Measurements from ENCODE around the gene RPS28. TPM values are rescaled to one million over a fixed set of nuclear protein-coding genes. Genes with fewer than 3 reads are reported as not detected.

Gene RPS28
- total RNA-seq, 2 experiments from 2014 or later = 1,292 to 1,333 TPM

DNA sequence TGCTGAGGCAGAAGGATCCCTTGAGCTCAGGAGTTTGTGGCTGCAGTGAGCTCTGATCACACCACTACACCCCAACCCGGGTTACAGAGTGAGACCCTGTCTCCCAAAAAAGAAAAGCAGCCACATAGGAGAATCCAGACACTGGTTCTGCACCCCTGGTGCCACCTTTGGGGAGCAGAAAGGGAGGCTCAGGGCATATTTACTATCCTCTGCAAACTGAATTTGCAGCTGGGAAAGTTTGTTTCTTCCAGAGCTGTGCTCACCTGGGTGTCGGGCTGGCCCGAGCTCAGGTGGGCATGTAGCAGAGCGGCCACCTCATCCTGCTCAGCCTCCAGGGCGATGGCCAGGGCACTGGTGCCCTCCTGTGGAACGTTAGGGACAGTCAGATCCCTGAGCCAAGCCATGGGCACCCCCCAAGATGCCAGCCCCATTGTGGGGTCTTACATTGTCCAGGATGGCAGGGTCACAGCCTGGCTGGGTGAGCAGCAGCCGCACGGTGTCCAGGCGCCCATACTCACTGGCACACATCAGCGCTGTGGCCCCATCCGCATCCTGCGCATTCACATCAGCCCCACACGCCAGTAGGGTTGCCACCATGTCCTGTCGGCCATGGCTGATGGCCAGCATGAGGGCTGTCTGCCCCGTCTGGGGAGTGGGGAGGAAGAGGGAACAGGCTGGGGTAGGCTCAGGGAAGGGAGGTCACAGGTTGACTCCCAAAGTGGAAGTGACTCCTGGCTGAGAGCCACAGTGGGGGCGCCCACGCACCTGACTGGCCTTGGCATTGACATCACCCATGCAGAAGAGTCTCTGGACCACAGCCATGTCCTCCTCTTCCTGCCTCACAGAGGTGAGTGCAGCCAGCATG lies 3.1 kb downstream of the RPS28 start:
- Mint-ChIP-seq H3K9me3 (ENCODE audit: low read depth) (no peaks in the 10 kb centered on the region), H3K4me3 (no peak overlapping the region), H3K36me3 (peaks cover 14% of the 10 kb centered on the region), H3K27ac (no peak overlapping the region), H3K4me1 (peaks cover 31% of the 10 kb centered on the region), H3K27me3 (peaks cover 5% of the 10 kb centered on the region)
- ATAC-seq (no peak), DNase-seq (no peak)
- CTCF ChIA-PET = interaction anchor here (1.2 to 1.6 kb wide), 3 partner anchors 10 to 166 kb away, joined by 4 to 5 read pairs (median 4); no protein-coding TSS in a partner anchor

DNA sequence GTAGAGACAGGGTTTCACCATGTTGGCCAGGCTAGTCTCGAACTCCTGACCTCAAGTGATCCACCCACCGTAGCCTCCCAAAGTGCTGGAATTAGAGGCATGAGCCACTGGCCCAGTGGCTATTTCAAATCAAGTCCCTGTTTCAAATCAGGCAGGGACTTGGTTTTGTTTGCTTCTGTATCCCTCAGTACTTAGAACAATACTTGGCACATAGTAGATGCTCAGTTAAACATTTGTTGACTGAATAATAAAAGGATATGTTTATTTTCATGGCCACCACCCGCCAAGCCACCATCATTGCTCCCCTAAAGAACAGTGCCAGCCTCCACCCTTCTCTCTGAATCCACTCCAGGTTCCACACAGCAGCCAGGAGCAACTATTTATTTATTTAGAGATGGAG lies 4.2 kb downstream of the RPS28 start:
- ATAC-seq (no peak), DNase-seq (no peak)
- Mint-ChIP-seq H3K9me3 (ENCODE audit: low read depth) (no peaks in the 10 kb centered on the region), H3K27ac (no peak overlapping the region), H3K36me3 (peaks cover 14% of the 10 kb centered on the region), H3K4me3 (no peak overlapping the region), H3K4me1 (peaks cover 21% of the 10 kb centered on the region), H3K27me3 (peaks cover 5% of the 10 kb centered on the region)
- CTCF ChIA-PET = no interaction called here

DNA sequence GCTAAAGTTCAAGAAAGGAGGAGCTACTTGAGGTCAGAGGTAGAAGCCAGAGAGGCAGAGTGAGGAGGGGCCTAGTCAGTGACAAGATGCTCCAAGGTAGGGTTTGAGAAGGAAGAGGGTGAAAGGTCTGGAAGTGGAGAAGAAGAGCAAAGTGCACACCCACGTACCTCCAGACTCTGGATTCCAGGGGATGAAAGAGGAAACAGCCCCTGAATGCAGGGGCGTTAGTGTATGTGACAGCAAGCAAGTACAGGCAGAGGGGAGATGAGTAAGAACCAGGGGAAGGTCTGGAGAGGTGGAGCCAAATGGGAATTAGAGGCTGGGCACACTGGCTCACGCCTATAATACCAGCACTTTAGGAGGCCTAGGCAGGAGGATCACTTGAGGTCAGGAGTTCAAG lies 8.7 kb downstream of the RPS28 start:
- no peak overlapping the region for H3K27ac Mint-ChIP-seq
- H3K4me3 Mint-ChIP-seq = no peak overlapping the region
- no peaks in the 10 kb centered on the region for H3K36me3 Mint-ChIP-seq
- peaks cover 4% of the 10 kb centered on the region for H3K4me1 Mint-ChIP-seq
- no peaks in the 10 kb centered on the region for H3K9me3 Mint-ChIP-seq (ENCODE audit: low read depth)
- ATAC-seq (no peak), DNase-seq (no peak)
- H3K27me3 Mint-ChIP-seq = peaks cover 19% of the 10 kb centered on the region
- CTCF ChIA-PET = no interaction called here

DNA sequence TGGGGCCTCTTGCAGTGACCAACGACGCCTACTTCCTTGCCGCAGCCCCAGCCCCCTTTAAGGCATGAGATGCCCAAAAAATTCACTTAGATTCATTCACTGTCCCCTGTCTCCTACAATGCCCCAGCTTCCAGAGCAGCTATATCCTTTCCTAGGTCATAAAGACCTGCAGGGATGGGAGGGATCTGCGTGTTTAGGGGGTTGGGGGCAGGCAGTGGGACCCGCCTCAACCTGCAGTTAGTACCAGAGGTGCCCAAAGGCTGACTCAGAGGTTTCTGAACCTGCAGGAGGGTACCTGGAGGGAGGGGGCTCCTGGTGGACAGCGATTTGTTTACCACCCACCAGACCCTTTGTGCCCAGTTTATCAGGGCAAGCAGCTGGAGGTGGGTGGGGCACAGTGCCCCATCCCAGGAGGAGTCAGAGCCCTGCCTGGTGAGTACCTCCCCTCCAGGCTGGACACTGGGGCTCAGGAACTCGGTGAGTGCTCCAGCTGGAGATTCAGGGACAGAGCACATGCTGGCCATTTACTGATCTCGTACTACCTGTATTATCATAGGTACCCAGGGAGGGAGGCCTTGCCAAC lies 10.1 kb downstream of the RPS28 start:
- Mint-ChIP-seq H3K36me3 (no peaks in the 10 kb centered on the region), H3K4me3 (no peak overlapping the region), H3K9me3 (ENCODE audit: low read depth) (no peaks in the 10 kb centered on the region), H3K27me3 (peaks cover 25% of the 10 kb centered on the region), H3K4me1 (peaks cover 10% of the 10 kb centered on the region), H3K27ac (no peak overlapping the region)
- CTCF ChIA-PET = interaction anchor here (1.1 kb wide), 1 partner anchor 8 kb away, joined by 3 read pairs; no protein-coding TSS in a partner anchor
- ATAC-seq (no peak), DNase-seq (no peak)

DNA sequence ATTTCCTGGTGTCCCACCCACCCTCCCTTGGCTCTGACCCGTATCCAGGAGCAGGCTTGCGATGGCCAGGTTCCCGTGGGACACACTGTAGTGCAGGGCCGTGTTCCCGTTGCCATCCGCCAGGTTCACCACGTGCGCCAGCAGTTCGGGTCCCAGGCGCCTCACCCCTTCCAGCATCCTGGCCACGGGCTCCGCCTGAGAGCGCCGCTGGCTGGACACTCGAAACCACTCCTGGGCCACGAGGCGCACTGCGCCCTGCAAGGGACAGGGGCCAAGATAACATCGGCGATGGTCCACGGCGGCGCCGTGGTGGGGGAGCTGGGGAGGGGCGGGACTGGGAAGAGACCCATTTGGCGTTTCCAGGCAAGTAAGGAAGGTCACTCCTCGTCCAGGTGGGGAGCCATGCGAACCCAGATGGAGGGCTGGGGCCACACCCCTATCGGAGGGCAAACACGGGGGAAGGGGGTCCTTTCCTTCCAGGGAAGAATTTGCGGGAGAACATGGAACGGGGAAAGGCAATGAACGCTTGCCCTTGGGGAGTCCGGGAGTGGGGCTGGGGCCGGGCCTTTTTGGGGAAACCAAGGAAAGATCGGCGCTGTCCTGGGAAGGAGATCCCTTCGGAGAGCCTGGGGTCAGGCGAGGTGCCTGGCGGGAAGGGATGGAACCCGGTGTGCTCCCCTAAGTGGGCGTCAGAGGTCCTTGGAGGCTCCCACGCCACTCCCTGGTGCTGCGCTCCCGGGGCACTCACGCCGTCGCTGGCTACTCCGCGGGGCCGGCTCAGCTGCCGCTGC lies 11.9 kb downstream of the RPS28 start:
- H3K4me1 Mint-ChIP-seq = peaks cover 10% of the 10 kb centered on the region
- CTCF ChIA-PET = interaction anchor here (1.2 to 3.9 kb wide), 4 partner anchors 10 to 80 kb away, joined by 3 to 29 read pairs (median 4); partner anchors contain the start of gene MARCHF2
- no peak overlapping the region for H3K27ac Mint-ChIP-seq
- H3K27me3 Mint-ChIP-seq = peaks cover 36% of the 10 kb centered on the region
- no peaks in the 10 kb centered on the region for H3K36me3 Mint-ChIP-seq
- no peaks in the 10 kb centered on the region for H3K9me3 Mint-ChIP-seq (ENCODE audit: low read depth)
- no peak for DNase-seq
- no peak overlapping the region for H3K4me3 Mint-ChIP-seq
- ATAC-seq = no peak

DNA sequence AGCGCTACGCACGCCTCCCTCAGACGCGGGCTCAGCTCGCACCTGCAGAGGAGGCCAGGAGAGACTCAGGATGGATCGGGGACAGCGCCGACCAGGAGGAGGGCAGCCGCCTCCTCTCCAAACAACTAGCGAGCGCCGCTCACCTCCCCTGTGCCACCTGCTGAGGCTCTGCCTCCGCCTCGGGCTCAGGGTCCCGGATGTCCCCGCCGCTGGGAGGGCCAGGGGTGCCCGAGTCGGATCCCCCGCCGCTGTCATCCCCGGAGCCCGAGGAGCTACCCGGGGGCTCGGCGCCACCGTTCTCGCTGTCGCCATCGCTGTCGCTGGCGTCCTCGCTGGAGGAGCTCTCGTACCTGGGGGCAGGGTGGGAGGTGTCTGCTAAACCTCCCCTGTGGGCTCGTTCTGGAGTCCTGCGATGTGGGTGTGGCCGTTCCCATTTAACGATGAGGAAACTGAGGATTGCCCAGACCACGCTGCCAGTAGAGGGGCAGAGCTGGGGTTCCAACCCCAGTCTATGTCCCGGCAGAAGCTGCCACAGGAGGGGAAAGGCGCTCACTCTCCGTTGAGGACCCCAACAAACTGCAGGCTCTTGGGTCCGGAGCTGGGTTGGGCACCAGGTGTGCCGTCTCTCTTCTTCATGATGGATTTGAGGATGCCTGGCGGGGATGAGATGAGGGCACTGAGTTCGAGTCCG lies 12.6 kb downstream of the RPS28 start:
- ATAC-seq (no peak), DNase-seq (no peak)
- Mint-ChIP-seq H3K4me1 (peaks cover 10% of the 10 kb centered on the region), H3K36me3 (no peaks in the 10 kb centered on the region), H3K9me3 (ENCODE audit: low read depth) (no peaks in the 10 kb centered on the region), H3K4me3 (no peak overlapping the region), H3K27me3 (peaks cover 35% of the 10 kb centered on the region), H3K27ac (no peak overlapping the region)
- CTCF ChIA-PET = interaction anchor here (0.6 to 3.9 kb wide), 8 partner anchors 10 to 590 kb away, joined by 3 to 29 read pairs (median 5); partner anchors contain the start of genes ANGPTL4, KANK3 and MARCHF2

DNA sequence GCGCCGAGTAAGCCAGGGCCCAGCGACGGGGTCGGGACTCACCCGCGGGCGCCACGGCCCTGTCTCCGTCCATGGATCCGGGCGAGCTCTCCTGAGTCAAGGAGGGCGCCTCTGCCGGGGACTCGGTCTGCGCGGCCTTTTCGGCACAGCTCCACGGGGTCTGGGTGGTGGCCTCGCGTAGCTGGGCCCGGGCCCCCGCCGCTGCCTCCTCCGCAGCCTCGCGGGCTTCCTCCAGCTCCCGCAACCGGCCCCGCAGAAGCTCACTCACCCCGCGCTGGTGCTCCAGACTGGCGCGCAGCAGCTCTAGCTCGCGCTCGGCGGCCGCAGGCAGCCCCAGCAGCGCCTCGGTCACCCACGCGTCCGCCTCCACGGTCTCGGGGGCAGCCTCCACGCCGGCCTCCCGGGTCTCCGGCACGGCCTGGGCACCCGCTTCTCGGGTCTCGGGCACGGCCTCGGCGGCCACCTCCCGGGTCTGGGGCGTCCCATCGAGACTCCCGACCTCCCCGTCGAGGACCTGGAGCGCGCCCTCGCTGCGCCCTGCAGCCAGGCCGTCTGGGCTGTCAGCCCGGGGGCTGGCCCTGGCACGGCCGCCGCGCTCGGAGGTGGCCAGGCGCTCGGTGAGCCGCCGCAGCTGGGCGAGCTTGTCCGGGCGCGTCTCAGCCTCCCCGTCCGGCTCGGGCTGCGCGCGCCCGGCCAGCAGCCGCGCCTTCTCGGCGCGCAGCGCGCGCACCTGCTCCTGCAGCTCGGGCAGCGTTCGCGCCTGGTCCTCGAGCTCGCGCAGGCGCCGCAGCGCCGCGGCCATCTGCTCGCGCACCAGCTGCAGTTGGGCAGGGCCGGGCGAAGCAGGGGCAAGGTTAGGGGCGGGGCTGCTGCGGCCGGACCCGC lies 13.4 kb downstream of the RPS28 start:
- H3K4me1 Mint-ChIP-seq = peaks cover 10% of the 10 kb centered on the region
- ATAC-seq (peak; percentile 73), DNase-seq (peak; percentile 58)
- no peaks in the 10 kb centered on the region for H3K9me3 Mint-ChIP-seq (ENCODE audit: low read depth)
- peaks cover 36% of the 10 kb centered on the region for H3K27me3 Mint-ChIP-seq
- CTCF ChIA-PET = interaction anchor here (0.6 to 3.9 kb wide), 13 partner anchors 8 to 589 kb away, joined by 3 to 29 read pairs (median 5); partner anchors contain the start of genes ANGPTL4, KANK3, MARCHF2 and ZNF414
- no peak overlapping the region for H3K27ac Mint-ChIP-seq
- H3K4me3 Mint-ChIP-seq = no peak overlapping the region
- no peaks in the 10 kb centered on the region for H3K36me3 Mint-ChIP-seq

DNA sequence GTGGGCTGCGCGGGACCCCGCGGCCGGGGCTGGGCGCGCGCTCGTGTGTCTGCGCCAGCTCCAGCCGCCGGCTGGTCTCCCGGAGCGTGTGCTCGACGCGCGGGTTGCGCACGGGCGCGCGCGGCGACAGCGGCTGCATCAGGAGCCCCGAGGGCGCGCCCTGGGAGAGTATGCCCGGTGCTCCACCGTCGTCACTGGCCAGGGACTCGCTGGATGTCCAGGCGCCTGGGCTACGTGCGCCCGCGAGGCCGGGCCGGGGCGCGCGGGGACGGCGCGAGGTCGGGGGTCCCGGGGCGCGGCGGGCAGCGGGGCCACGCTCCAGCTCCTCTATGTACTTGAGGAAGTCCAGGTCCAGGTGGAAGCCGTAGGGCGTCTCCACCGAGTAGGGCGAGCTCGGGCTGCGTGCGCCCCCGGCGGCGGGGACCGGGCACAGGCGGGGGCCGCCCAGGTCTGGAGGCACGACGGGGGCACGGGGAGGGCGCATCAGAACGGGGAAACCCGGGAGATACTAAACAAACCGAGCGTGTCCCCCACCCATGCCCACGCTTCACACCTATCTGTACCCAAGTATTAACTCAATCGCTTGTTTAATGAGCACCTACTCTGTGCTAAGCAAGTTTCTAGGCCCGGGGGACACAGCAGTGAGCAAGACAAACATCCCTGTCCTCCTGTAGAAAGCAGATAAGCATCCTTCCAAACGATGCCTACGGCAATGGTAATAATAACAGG lies 14.2 kb downstream of the RPS28 start:
- ATAC-seq (peak; percentile 66), DNase-seq (no peak)
- H3K4me1 Mint-ChIP-seq = peaks cover 12% of the 10 kb centered on the region
- no peaks in the 10 kb centered on the region for H3K9me3 Mint-ChIP-seq (ENCODE audit: low read depth)
- H3K27ac Mint-ChIP-seq = no peak overlapping the region
- H3K36me3 Mint-ChIP-seq = no peaks in the 10 kb centered on the region
- CTCF ChIA-PET = interaction anchor here (0.8 to 3.9 kb wide), 10 partner anchors 8 to 206 kb away, joined by 3 to 29 read pairs (median 6); partner anchors contain the start of genes ANGPTL4, KANK3 and ZNF414
- H3K4me3 Mint-ChIP-seq = peak overlapping the region; percentile 48
- peaks cover 40% of the 10 kb centered on the region for H3K27me3 Mint-ChIP-seq

DNA sequence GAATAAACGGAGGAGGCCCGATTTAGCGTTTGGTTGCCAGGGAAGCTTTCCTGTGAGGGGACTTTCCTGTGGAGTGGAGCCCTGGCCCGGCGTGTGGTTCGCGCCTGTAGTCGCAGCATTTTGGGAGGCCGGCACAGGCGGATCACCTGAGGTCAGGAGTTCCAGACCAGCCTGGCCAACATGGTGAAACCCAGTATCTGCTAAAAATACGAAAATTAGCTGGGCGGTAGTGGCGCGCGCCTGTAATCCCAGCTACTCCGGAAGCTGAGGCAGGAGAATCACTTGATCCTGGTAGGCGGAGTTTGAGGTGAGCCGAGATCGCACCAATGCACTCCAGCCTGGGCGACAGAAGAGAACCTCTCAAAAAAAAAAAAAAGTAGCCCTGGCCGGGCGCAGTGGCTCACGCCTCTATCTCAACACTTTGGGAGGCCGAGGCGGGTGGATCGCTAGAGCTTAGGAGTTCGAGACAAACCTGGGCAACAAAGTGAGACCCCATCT lies 14.8 kb downstream of the RPS28 start:
- Mint-ChIP-seq H3K27ac (no peak overlapping the region), H3K36me3 (no peaks in the 10 kb centered on the region), H3K4me3 (peak overlapping the region; percentile 48), H3K4me1 (peaks cover 14% of the 10 kb centered on the region), H3K27me3 (peaks cover 45% of the 10 kb centered on the region), H3K9me3 (ENCODE audit: low read depth) (no peaks in the 10 kb centered on the region)
- DNase-seq (no peak), ATAC-seq (no peak)
- CTCF ChIA-PET = interaction anchor here (0.8 to 3.9 kb wide), 8 partner anchors 8 to 206 kb away, joined by 3 to 29 read pairs (median 4); partner anchors contain the start of genes KANK3 and ZNF414

DNA sequence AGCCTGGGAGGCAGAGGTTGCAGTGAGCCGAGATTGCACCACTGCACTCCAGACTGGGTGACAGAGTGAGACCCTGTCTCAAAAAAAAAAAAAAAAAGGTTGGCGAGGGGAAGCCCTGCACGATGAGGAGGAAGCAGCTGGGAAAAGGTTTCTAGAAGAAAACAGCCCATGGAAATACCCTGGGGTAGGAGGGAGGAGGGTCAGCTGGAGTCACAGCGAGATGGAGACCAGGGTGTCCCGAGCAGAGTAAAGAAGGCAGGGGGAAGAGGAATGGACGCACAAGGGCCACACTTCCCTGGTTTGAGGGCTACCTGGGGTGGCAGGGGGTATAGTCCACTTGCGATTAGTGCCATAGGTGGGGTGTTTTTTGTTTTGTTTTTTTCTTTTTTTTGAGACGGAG lies 15.4 kb downstream of the RPS28 start:
- no peak for DNase-seq
- peaks cover 15% of the 10 kb centered on the region for H3K4me1 Mint-ChIP-seq
- no peaks in the 10 kb centered on the region for H3K36me3 Mint-ChIP-seq
- no peaks in the 10 kb centered on the region for H3K9me3 Mint-ChIP-seq (ENCODE audit: low read depth)
- no peak overlapping the region for H3K27ac Mint-ChIP-seq
- H3K4me3 Mint-ChIP-seq = no peak overlapping the region
- ATAC-seq = no peak
- H3K27me3 Mint-ChIP-seq = peaks cover 45% of the 10 kb centered on the region
- CTCF ChIA-PET = interaction anchor here (0.8 to 3.9 kb wide), 4 partner anchors 10 to 69 kb away, joined by 3 to 29 read pairs (median 5); no protein-coding TSS in a partner anchor

DNA sequence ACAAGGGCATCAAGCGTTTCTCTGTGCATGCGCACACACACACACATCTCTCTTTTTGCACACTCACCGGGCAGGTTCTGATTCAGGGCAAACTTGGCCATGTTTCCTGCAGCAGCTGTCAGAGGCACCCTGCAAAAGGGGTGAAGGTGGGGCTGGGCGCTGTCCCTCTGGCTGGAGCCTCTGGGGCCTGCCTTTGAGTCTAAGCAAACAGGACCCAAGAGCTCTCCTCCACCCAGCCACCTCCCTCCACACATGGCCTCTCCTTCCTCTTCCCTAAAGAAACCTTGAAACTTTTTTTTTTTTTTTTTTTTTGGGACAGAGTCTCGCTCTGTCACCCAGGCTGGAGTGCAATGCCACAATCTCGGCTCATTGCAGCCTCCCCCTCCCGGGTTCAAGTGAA lies 16.4 kb downstream of the RPS28 start:
- ATAC-seq (no peak), DNase-seq (no peak)
- peaks cover 45% of the 10 kb centered on the region for H3K27me3 Mint-ChIP-seq
- no peaks in the 10 kb centered on the region for H3K9me3 Mint-ChIP-seq (ENCODE audit: low read depth)
- no peak overlapping the region for H3K4me3 Mint-ChIP-seq
- CTCF ChIA-PET = no interaction called here
- peaks cover 21% of the 10 kb centered on the region for H3K4me1 Mint-ChIP-seq
- H3K36me3 Mint-ChIP-seq = no peaks in the 10 kb centered on the region
- no peak overlapping the region for H3K27ac Mint-ChIP-seq

Data from activated CD8-positive, alpha-beta memory T cell treated with anti-CD3 and anti-CD28 coated beads, Interleukin-2, amount 10 ng/mL, durations not matched to agents 7 days and 5 days (primary cell).